NCI-H226 (cell line): Measurements from ENCODE around the gene FTO.
"Not testable (repeated sequence)": the region's sequence is repeated elsewhere in the genome, so short reads cannot be mapped to it uniquely, and the experiment has no call there.

Experiments
- DNase-seq: peaks from one replicate; pipeline ENCODE4 v3.0.0-alpha.2; 2015

Gene FTO

GRCh38 chr16:53703590-53704444, at the start of gene FTO, which contains the start of gene RPGRIP1L:
Gene FTO (plus strand): TSS chr16:53704156.
Gene RPGRIP1L (minus strand): TSS chr16:53703859. CDS start chr16:53700723, 3,136 bp downstream.
- DNase-seq, result peak; percentile 98

GRCh38 chr16:53654946-53655345, 49.0 kb upstream of the FTO start:
- DNase-seq, result no peak

DNA sequence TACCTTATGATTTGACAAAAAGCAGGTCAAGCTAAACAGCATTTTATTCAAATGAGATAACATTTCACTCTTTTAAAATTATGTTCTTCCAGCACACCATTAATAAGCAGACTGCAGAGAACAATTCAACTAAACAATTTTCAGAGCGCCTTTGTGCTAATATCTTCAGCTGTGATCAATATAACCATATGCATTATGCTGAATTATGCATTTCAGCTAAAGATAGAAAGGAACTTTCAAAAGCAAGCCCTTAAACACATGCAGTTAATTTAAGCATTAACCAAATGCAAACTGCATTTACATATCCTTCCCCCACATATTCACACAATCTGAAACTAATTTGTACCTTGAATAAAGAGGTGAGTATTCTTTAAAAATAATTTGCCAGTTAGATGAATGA, 41.9 kb upstream of the FTO start:
- DNase-seq, result no peak

DNA sequence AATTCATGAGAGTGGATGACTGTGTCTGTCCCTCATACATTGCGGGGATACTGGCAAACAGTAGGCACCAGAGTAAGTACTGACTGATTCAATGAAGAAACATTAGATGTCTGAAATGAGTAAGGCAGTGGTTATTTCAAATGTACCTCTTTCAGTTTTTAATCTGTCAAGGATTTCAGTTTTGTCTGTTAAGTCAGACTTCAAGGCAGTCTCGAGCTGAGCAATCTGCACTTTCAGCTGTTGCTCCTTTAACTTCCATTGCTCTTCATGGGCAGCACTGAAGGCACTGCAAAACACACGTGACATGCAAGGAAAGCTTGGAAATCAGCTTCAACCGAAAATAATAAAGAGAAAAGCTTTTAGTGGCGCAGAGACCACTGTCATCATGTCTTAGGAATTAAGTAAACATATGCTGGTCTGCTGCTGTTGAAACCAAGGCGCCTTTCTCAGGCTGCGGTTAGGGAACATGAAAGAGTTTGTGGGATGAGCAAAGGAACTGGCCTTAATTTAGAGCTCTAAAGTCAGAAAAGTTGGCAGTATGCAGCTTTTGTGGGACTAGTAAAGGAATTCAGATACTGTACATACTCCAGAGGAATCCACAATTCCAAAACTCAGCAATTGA, 39.1 kb upstream of the FTO start:
- no peak for DNase-seq

- DNase-seq, result no peak
These were observed 37.1 kb upstream of the FTO start for GRCh38 chr16:53666786-53667415.

DNA sequence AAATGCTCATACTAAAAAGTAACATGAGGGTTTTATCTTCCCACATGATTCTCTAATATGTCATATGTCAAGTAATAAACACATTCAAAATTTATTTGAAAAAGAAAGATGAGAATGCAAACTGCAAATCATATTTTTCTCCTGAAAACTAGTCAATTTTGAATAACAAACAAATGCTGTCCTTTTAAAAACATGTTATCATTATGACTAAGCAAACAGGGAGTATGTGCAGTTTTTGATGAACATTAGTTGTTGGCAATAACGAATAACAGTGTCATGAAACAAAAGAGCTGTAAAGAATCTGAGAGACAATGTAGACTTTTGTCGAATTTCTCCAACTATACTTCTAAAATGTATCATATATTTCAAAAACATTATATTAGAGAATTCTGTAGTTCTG, 35.1 kb upstream of the FTO start:
- no peak for DNase-seq

- DNase-seq, result no peak
These were observed 31.5 kb upstream of the FTO start for GRCh38 chr16:53672461-53672860.

DNA sequence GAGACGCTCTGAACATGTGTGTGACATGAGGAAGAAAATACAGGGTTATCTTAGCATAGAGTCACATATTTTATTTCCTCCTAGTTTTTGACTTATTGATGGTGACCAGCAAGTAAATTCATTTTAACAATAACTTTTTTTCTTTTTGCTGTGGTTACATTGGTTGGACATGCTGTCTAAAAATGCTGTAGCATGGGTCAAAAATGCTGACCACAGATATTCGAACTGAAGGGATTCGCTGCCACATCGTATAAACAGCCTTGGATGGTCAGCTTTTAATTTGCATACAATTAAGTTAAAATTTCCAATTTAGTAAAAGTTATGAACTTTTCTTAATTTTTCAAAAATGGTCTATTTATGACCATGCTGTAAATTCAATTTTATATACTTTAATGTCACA, 30.8 kb upstream of the FTO start:
- no peak for DNase-seq

- DNase-seq, result no peak
These were observed 25.8 kb upstream of the FTO start for GRCh38 chr16:53678155-53678554.

GRCh38 chr16:53678756-53679343, 25.1 kb upstream of the FTO start:
- no peak for DNase-seq

- DNase-seq, result no peak
These were observed 23.2 kb upstream of the FTO start for GRCh38 chr16:53680756-53681155.

GRCh38 chr16:53681354-53681753, 22.6 kb upstream of the FTO start:
- DNase-seq, result no peak

- not testable (repeated sequence) for DNase-seq
These were observed 18.6 kb upstream of the FTO start for GRCh38 chr16:53685334-53685733.

DNA sequence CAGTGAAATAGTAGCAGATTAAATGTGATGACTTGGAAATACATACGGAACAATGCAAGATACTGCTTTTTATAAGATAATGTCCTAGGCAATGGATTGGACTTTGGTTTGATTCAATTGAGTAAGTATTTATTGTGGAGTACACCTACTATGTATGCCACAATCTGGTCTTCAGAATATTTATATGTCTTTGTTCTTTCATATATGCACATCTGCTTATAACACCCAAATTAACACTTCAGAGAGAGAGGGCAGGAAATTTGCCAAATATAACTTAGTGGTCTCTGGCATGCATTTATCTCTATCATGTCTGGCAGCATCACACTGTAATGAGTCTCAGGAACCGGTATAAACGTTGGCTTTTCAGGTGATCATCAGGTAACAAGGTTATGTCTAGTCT, 17.2 kb upstream of the FTO start:
- DNase-seq, result no peak

GRCh38 chr16:53689636-53690035, 14.3 kb upstream of the FTO start:
- DNase-seq, result no peak

DNA sequence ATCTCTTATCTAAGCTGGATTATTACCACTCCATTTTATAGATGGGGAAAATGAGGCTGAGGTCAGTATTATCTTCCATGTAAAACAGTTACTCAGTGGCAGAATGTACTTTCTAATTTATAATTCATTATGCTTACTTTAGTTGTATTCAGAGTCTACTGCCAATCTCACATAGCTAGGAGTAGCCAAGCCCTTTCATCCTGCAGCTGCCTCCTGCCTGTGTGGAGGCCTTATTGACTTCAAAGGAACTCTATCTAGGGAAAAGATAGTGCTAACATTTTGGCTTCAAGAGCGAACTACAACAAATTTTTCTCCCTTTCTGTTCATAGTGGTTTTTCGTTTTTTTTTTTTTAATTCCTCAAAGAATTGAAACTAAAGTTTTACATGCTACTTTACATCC, 13.2 kb upstream of the FTO start:
- DNase-seq, result no peak

GRCh38 chr16:53692146-53692545, 11.8 kb upstream of the FTO start:
- DNase-seq, result no peak

DNA sequence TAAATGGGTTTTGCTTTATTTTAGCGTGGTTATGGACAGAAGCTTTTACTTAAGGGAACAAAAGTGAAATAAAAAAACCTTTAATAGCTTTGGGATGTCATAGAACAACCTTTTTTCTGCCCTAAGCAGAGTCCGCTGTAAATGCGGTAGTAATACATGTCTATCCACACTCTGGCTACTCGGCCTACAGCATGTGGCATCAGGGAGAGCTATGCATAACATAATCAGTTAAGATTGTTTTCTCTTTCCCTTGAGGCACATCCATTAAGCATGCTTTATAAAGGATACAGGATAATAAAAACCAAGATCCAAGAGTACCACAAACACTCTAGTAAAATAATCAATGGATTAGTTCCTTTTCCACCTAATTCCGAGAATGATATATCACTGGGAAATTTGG, 10.6 kb upstream of the FTO start:
- no peak for DNase-seq

DNA sequence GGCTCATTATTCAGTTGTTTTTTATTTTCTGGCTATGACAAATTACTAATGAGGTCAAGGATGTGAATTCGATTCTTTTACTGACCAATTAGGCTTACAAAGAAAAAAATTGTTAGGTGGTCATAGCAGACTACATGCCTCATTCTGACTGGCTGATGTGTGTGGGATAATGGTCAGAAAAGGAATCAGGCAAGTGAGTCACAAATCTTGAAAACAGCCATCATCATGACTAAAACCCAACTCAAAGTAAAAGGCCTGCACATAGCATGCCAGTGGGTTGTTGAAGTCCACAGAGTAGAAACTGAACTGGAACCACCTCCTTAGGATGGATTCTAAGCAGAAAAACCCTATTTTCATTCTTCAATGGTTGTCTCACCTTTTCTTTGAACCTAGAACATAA, 8.9 kb upstream of the FTO start:
- peak; percentile 34 for DNase-seq

DNA sequence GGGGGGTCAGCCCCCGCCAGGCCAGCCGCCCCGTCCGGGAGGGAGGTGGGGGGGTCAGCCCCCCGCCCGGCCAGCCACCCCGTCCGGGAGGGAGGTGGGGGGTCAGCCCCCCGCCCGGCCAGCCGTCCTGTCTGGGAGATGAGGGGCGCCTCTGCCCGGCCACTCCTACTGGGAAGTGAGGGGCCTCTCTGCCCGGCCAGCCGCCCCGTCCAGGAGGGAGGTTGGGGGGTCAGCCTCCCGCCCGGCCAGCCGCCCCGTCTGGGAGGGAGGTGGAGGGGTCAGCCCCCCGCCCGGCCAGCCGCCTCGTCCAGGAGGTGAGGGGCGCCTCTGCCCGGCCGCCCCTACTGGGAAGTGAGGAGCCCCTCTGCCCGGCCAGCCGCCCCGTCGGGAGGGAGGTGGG, 5.7 kb upstream of the FTO start:
- not testable (repeated sequence) for DNase-seq

DNA sequence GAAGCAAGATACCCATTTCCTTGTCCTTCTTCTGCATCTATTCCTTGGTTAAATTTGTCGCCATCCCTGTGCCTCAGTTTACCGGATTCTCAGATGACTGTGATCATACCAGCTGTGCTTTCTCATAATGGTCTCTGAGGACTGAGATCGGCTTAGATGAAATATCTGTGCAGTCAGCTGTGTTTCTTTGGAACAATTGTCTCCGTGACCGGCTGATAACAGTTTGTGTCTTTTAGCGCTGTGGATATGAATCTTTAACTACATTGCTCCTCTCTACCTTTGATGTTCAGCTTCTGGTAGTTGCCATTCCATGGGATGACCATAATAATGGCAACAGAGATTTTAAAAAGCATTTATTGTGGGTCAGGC, 473 bp downstream of the FTO start:
- no peak for DNase-seq

- no peak for DNase-seq
These were observed 3.7 kb downstream of the FTO start for GRCh38 chr16:53707671-53708070.

- no peak for DNase-seq
These were observed 4.5 kb downstream of the FTO start for GRCh38 chr16:53708490-53708889.

GRCh38 chr16:53711390-53711789, 7.4 kb downstream of the FTO start:
- peak; percentile 23 for DNase-seq
